B cell (primary cell): ENCODE results near the gene CDH13. TPM values are rescaled to one million over a fixed set of nuclear protein-coding genes. Genes with fewer than 3 reads are reported as not detected.

Source experiments
- ATAC-seq: fragments of 200-7000 bp; cut with Tn5 transposase; one replicate; pipeline ENCODE4 v1.10.0; 2021; ENCODE audit warnings: low read depth, mild to moderate bottlenecking, moderate number of reproducible peaks, moderate library complexity
- CTCF ChIA-PET: fragments of 350-600 bp; sonication (Branson Sonifier 250); formaldehyde crosslinking; loops from one replicate; lab custom pipeline; 2021; ENCODE audit warnings: antibody characterized with exemption, inconsistent platforms; lab: Charles Lee
- POLR2A ChIA-PET: fragments of 350-600 bp; sonication (Branson Sonifier 250); formaldehyde crosslinking; loops from one replicate; lab custom pipeline; 2021; ENCODE audit warnings: antibody characterized with exemption; lab: Charles Lee
- DNase-seq: peaks from one replicate; pipeline ENCODE4 v3.0.0; 2013
- H2AFZ ChIP-seq: 2 replicates; pipeline ENCODE4 v1.6.1; 2012; ENCODE audit warnings: mild to moderate bottlenecking, low read depth, low read length; ENCODE audit not compliant: insufficient read depth, poor library complexity, severe bottlenecking
- H3K27ac ChIP-seq, 2 donors: 1 replicate in 1 of 2; 2 replicates in 1 of 2; pipeline ENCODE4 v1.5.1; 2012 to 2013; ENCODE audit warnings: low read length in 2 of 2, mild to moderate bottlenecking in 2 of 2, moderate library complexity in 1 of 2
- H3K27me3 ChIP-seq, 4 experiments: fragments of 200-600 bp in 1 of 4; sonication (generic) in 1 of 4; replicated peaks in 1 of 4; 1 replicate in 2 of 4; 2 replicates in 2 of 4; pipeline versions ENCODE4 v1.6.1 to v1.7.0; 2013 to 2016; ENCODE audit warnings: low read length in 3 of 4, mild to moderate bottlenecking in 2 of 4, mixed read lengths in 1 of 4, moderate library complexity in 1 of 4; ENCODE audit not compliant: insufficient read depth in 4 of 4, control insufficient read depth in 3 of 4; ENCODE audit errors: control extremely low read depth in 1 of 4
- H3K36me3 ChIP-seq, 2 experiments: replicated peaks in 1 of 2; 1 replicate in 1 of 2; 2 replicates in 1 of 2; pipeline versions ENCODE4 v1.6.1 to v1.7.1; 2013; ENCODE audit warnings: low read length in 1 of 2; ENCODE audit not compliant: insufficient read depth in 2 of 2, control insufficient read depth in 1 of 2; ENCODE audit errors: control extremely low read depth in 1 of 2, extremely low read depth in 1 of 2
- H3K4me1 ChIP-seq, 2 donors: fragments of 200-600 bp in 1 of 2; sonication (generic) in 1 of 2; 1 replicate in 1 of 2; 2 replicates in 1 of 2; pipeline versions ENCODE4 v1.5.1 to v1.6.1; 2013 to 2017; ENCODE audit warnings: low read length in 2 of 2; ENCODE audit not compliant: control insufficient read depth in 2 of 2, insufficient read depth in 2 of 2
- H3K4me2 ChIP-seq: replicated peaks from 2 replicates; pipeline ENCODE3; 2012; ENCODE audit warnings: mild to moderate bottlenecking, low read depth, low read length; ENCODE audit not compliant: poor library complexity, severe bottlenecking
- H3K4me3 ChIP-seq, 5 experiments: fragments of 200-600 bp in 1 of 5; sonication (generic) in 1 of 5; 1 replicate in 3 of 5; 2 replicates in 2 of 5; pipeline versions ENCODE4 v1.5.1 to v1.7.0; 2011 to 2016; ENCODE audit warnings: low read length in 4 of 5, mild to moderate bottlenecking in 4 of 5, low read depth in 2 of 5, control low read depth in 1 of 5, moderate library complexity in 1 of 5; ENCODE audit not compliant: insufficient read depth in 1 of 5; ENCODE audit errors: control extremely low read depth in 1 of 5, extremely low read depth in 1 of 5
- H3K79me2 ChIP-seq: fragments of 200-600 bp; sonication (generic); one replicate; pipeline ENCODE4 v1.6.0; 2016; ENCODE audit warnings: low read length; ENCODE audit not compliant: control insufficient read depth, insufficient read depth
- H3K9ac ChIP-seq: fragments of 200-600 bp; sonication (generic); 2 replicates; pipeline ENCODE4 v1.6.1; 2017; ENCODE audit warnings: mild to moderate bottlenecking, low read length, moderate library complexity
- H3K9me3 ChIP-seq, 3 donors: one replicate each; pipeline versions ENCODE4 v1.6.1 to v1.7.1; 2013; ENCODE audit warnings: low read length in 2 of 3; ENCODE audit not compliant: control insufficient read depth in 2 of 3, insufficient read depth in 1 of 3; ENCODE audit errors: control extremely low read depth in 1 of 3
- H4K20me1 ChIP-seq: 2 replicates; pipeline ENCODE4 v1.6.0; 2012; ENCODE audit warnings: mild to moderate bottlenecking, low read length; ENCODE audit not compliant: insufficient read depth, control insufficient read depth, poor library complexity, severe bottlenecking
- H3K27ac Mint-ChIP-seq: one replicate; pipeline ENCODE4 v1.8.0; 2021; ENCODE audit warnings: mixed read lengths
- H3K27me3 Mint-ChIP-seq: one replicate; pipeline ENCODE4 v1.8.0; 2021; ENCODE audit warnings: mixed read lengths
- H3K4me1 Mint-ChIP-seq: one replicate; pipeline ENCODE4 v1.8.0; 2021; ENCODE audit warnings: mixed read lengths
- H3K4me3 Mint-ChIP-seq: one replicate; pipeline ENCODE4 v1.8.0; 2021; ENCODE audit warnings: mixed read lengths
- H3K9me3 Mint-ChIP-seq: one replicate; pipeline ENCODE4 v1.8.0; 2022; ENCODE audit warnings: mixed read lengths; ENCODE audit not compliant: insufficient read depth
- CTCF ChIP-seq: fragments of 200-600 bp; IDR thresholded peaks from one replicate; pipeline ENCODE4 v1.8.0; 2022; ENCODE audit warnings: antibody characterized with exemption, mild to moderate bottlenecking
- EZH2 ChIP-seq: IDR thresholded peaks from 2 replicates; pipeline ENCODE4 v1.6.1; 2012; ENCODE audit warnings: borderline replicate concordance, low read depth, mild to moderate bottlenecking, moderate library complexity, low read length; ENCODE audit not compliant: insufficient read depth, poor library complexity, severe bottlenecking
- WGBS: methylation state at CpG from one replicate; pipeline ENCODE4 v1.1.5; 2013; ENCODE audit warnings: missing lambda C conversion rate; ENCODE audit not compliant: insufficient coverage; 5-methylcytosine and 5-hydroxymethylcytosine counted together
- intact Hi-C: fragments of 100-400 bp; cut with micrococcal nuclease; formaldehyde crosslinking; loops from one replicate; pipeline ENCODE4 v1.10.0; 2022
- polyA plus RNA-seq: library from polyadenylated mRNA; depleted of rRNA; stranded (reverse); fragments of >200 nt; gene quantifications from 2 replicates; pipeline ENCODE4 v1.2.3, GENCODE V29; 2012
- total RNA-seq, 2 donors: library from RNA; stranded (reverse); fragments of 120-200 nt in 1 of 2; gene quantifications; 1 replicate in 1 of 2; 2 replicates in 1 of 2; pipeline versions ENCODE4 v1.2.3 to v1.2.4, GENCODE V29; 2013 to 2022

The CDH13 gene
- total and polyA plus RNA-seq, 2 donors (not counting 1 experiment from before 2014, with no cell fraction given): not detected

DNA sequence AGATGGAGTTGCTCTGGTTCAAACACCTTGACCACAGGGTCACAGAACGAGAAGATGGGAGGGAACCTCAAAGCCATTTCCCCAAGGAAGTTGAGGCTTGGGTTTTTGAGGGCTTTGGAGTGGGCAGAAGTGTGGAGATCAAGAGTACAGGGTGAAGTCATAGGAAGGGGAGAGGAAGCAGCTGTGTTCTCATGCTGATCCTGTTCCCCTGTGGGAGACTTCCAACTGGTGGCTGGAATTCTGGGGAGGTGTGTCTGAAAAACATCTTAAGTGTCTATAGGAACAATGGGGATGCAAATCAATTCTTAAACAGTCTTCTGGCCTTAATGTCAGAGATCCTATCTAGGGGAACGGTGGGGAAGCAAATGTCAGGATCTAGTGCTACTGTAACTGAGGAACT, 1142.2 kb downstream of the CDH13 start:
- ChIA-PET POLR2A (no interaction called here), CTCF (no interaction called here)
- peak overlapping the region; percentile 79 for H3K27ac Mint-ChIP-seq
- H3K9me3 Mint-ChIP-seq: no peaks in the 10 kb centered on the region
- H3K27me3 Mint-ChIP-seq: no peaks in the 10 kb centered on the region
- WGBS: 67% methylated on average over 1 of the region's 2 CpGs
- Histone ChIP-seq H3K4me2 (peak overlapping the region; percentile 59), H3K4me1 (peaks cover 23 to 27% of the 10 kb centered on the region in 2 donors), H4K20me1 (no peaks in the 10 kb centered on the region), H3K79me2 (no peaks in the 10 kb centered on the region), H3K27me3 (peaks cover 0 to 2% (median 0%) of the 10 kb centered on the region in 4 experiments), H3K9me3 (no peaks in the 10 kb centered on the region), H3K36me3 (no peaks in the 10 kb centered on the region), H3K4me3 (no peak overlapping the region), H3K27ac (peak overlapping the region; percentile 20 to 65), H2AFZ (peak overlapping the region; percentile 53), H3K9ac (no peak overlapping the region)
- ATAC-seq: no peak
- peak overlapping the region; percentile 61 for H3K4me3 Mint-ChIP-seq
- peaks cover 19% of the 10 kb centered on the region for H3K4me1 Mint-ChIP-seq
- no peak for DNase-seq
- TF ChIP-seq CTCF (no peak), EZH2 (no peak)
- intact Hi-C loops: loop anchor here (2.0 kb wide), 1 partner anchor 38 kb away; the partner anchor contains the start of gene HSBP1

GRCh38 chr16:83769397-83770008, 1142.7 kb downstream of the CDH13 start:
- Histone ChIP-seq H3K4me3 (no peak overlapping the region), H3K4me2 (peak overlapping the region; percentile 59), H4K20me1 (no peaks in the 10 kb centered on the region), H3K36me3 (no peaks in the 10 kb centered on the region), H3K27ac (peak overlapping the region; percentile 52 to 65), H3K9me3 (no peaks in the 10 kb centered on the region), H3K79me2 (no peaks in the 10 kb centered on the region), H2AFZ (peak overlapping the region; percentile 53), H3K9ac (no peak overlapping the region), H3K27me3 (peaks cover 0 to 2% (median 0%) of the 10 kb centered on the region in 4 experiments), H3K4me1 (peaks cover 23 to 27% of the 10 kb centered on the region in 2 donors)
- H3K27ac Mint-ChIP-seq: peak overlapping the region; percentile 79
- CTCF ChIA-PET: no interaction called here
- peak overlapping the region; percentile 61 for H3K4me3 Mint-ChIP-seq
- peak; percentile 80 for ATAC-seq
- WGBS: 40% methylated on average over 5 of the region's 5 CpGs
- TF ChIP-seq CTCF (no peak), EZH2 (no peak)
- intact Hi-C loops: loop anchor here (2.0 kb wide), 1 partner anchor 37 kb away; the partner anchor contains the start of gene HSBP1
- peak; percentile 70 for DNase-seq
- H3K9me3 Mint-ChIP-seq: no peaks in the 10 kb centered on the region
- POLR2A ChIA-PET: no interaction called here
- peaks cover 19% of the 10 kb centered on the region for H3K4me1 Mint-ChIP-seq
- no peaks in the 10 kb centered on the region for H3K27me3 Mint-ChIP-seq
